Measurements from ENCODE around the gene GFAP.

DNA sequence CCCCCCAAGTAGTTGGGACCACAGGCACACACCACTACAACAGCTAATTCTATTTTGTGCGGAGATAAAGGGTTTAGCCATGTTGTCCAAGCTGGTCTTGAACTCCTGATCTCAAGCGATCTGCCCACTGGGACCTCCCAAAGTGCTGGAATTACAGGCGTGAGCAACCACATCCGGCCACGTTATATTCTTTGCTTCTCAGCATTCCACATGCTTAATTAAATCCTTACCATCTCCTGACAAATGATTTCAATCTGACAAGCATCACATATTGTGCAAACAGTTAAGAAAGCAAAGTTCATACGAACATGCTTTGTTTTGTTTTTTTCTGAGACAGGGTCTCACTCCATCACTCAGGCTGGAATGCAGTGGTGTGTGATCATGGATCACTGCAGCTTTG lies 49.4 kb downstream of the GFAP start:
- no peak for TF ChIP-seq CTCF (conservative IDR thresholded peaks at IDR 0.05; ENCODE audit: low read depth, low read length)
- TF ChIP-seq EZH2 (IDR thresholded peaks at IDR 0.05; ENCODE audit: borderline replicate concordance, low read depth, low read length, poor library complexity, severe bottlenecking) = no peak
